22Rv1 (cell line): ENCODE data around the gene TM2D1.

ENCODE experiments used
- CTCF ChIP-seq: fragments of 450-650 bp; IDR thresholded peaks from 2 replicates; pipeline ENCODE4 v1.5.1; 2017; ENCODE audit warnings: mild to moderate bottlenecking
- ZFX ChIP-seq: fragments of 450-650 bp; IDR thresholded peaks from 2 replicates; pipeline ENCODE4 v1.6.1; 2017; ENCODE audit warnings: antibody characterized with exemption, borderline replicate concordance

- TF ChIP-seq CTCF = no peak
- no peak for TF ChIP-seq ZFX
These were observed 85.9 kb downstream of the TM2D1 start for GRCh38 chr1:61638911-61639605.
